Endodermal cell (in vitro differentiated cells): ENCODE results near the gene ROR1. TPM values are rescaled to one million over a fixed set of nuclear protein-coding genes. Genes with fewer than 3 reads are reported as not detected.

Source experiments
- DNase-seq: peaks from one replicate; pipeline ENCODE4 v3.0.0-alpha.2; 2017
- H3K27ac ChIP-seq: 2 replicates; pipeline ENCODE4 v1.5.1; 2013; ENCODE audit warnings: mild to moderate bottlenecking, low read depth, low read length, moderate library complexity
- H3K27me3 ChIP-seq: 2 replicates; pipeline ENCODE4 v1.6.1; 2013; ENCODE audit warnings: mild to moderate bottlenecking, low read length, moderate library complexity; ENCODE audit not compliant: insufficient read depth, control insufficient read depth, poor library complexity, severe bottlenecking
- H3K36me3 ChIP-seq: 2 replicates; pipeline ENCODE4 v1.7.0; 2013; ENCODE audit warnings: mild to moderate bottlenecking, low read length, moderate library complexity; ENCODE audit not compliant: control insufficient read depth, insufficient read depth
- H3K4me1 ChIP-seq: one replicate; pipeline ENCODE4 v1.7.0; 2013; ENCODE audit warnings: low read length; ENCODE audit not compliant: control insufficient read depth, insufficient read depth
- H3K4me3 ChIP-seq: 2 replicates; pipeline ENCODE4 v1.5.1; 2013; ENCODE audit warnings: mild to moderate bottlenecking, low read length, moderate library complexity
- H3K9ac ChIP-seq: 2 replicates; pipeline ENCODE4 v1.6.1; 2013; ENCODE audit warnings: mild to moderate bottlenecking, low read length, moderate library complexity; ENCODE audit not compliant: poor library complexity, severe bottlenecking; ENCODE audit errors: extremely low read depth
- H3K9me3 ChIP-seq: 2 replicates; pipeline ENCODE4 v1.6.1; 2013; ENCODE audit warnings: mild to moderate bottlenecking, low read length, moderate library complexity; ENCODE audit not compliant: control insufficient read depth
- H3K27ac Mint-ChIP-seq: 2 replicates; pipeline ENCODE4 v1.8.0; 2020; ENCODE audit warnings: mixed read lengths
- H3K27me3 Mint-ChIP-seq: 2 replicates; pipeline ENCODE4 v1.8.0; 2021; ENCODE audit warnings: mild to moderate bottlenecking, mixed read lengths; ENCODE audit not compliant: insufficient read depth
- H3K36me3 Mint-ChIP-seq: 2 replicates; pipeline ENCODE4 v1.8.0; 2020; ENCODE audit warnings: low read depth, mixed read lengths
- H3K4me1 Mint-ChIP-seq: 2 replicates; pipeline ENCODE4 v1.8.0; 2020; ENCODE audit warnings: mixed read lengths
- H3K4me3 Mint-ChIP-seq: 2 replicates; pipeline ENCODE4 v1.8.0; 2020; ENCODE audit warnings: mild to moderate bottlenecking, moderate library complexity, mixed read lengths
- H3K9me3 Mint-ChIP-seq: 2 replicates; pipeline ENCODE4 v1.8.0; 2020; ENCODE audit warnings: mild to moderate bottlenecking, mixed read lengths
- CTCF ChIP-seq: fragments of 200-600 bp; sonication (generic); conservative IDR thresholded peaks from 2 replicates; pipeline ENCODE4 v1.5.0; 2021; ENCODE audit warnings: antibody characterized with exemption, mild to moderate bottlenecking
- WGBS, 2 experiments: methylation state at CpG; one replicate each; pipeline versions ENCODE4 v1.1.5 to v1.1.7; 2013; ENCODE audit warnings: missing lambda C conversion rate in 2 of 2, mixed read lengths in 1 of 2; ENCODE audit not compliant: insufficient coverage in 1 of 2, insufficient read length in 1 of 2; 5-methylcytosine and 5-hydroxymethylcytosine counted together
- total RNA-seq, 2 donors: library from RNA; stranded (reverse); fragmentation: NEBNext Ultra II Directional in 1 of 2; extraction: Animal tissue kit (Norgen Biotek cat#: 25700) in 1 of 2; gene quantifications; 2 replicates in 1 of 2; 3 replicates in 1 of 2; pipeline ENCODE4 v1.2.1, GENCODE V29; 2021

Gene ROR1
- total RNA-seq, 2 donors from 2014 or later: 77.4 to 77.9 TPM

- Mint-ChIP-seq H3K4me1 (peaks cover 29% of the 10 kb centered on the region), H3K36me3 (peaks cover 11% of the 10 kb centered on the region), H3K9me3 (peaks cover 3% of the 10 kb centered on the region), H3K27me3 (no peaks in the 10 kb centered on the region), H3K27ac (no peak overlapping the region), H3K4me3 (no peak overlapping the region)
- 94% methylated on average over 2 of the region's 2 CpGs; no CpG with 5 or more reads in 1 of the 2 experiments for WGBS, 2 experiments
- Histone ChIP-seq H3K4me1 (peaks cover 11% of the 10 kb centered on the region), H3K9ac (no peak overlapping the region), H3K27ac (no peak overlapping the region), H3K4me3 (no peak overlapping the region), H3K9me3 (no peaks in the 10 kb centered on the region), H3K36me3 (peaks cover 5% of the 10 kb centered on the region), H3K27me3 (no peaks in the 10 kb centered on the region)
- TF ChIP-seq CTCF: no peak
- DNase-seq: no peak
These were observed 227.2 kb downstream of the ROR1 start for GRCh38 chr1:64001038-64001437.

GRCh38 chr1:64004451-64005025 lies 230.7 kb downstream of the ROR1 start:
- Histone ChIP-seq H3K9ac (no peak overlapping the region), H3K4me3 (no peak overlapping the region), H3K4me1 (peaks cover 15% of the 10 kb centered on the region), H3K36me3 (peaks cover 5% of the 10 kb centered on the region), H3K27me3 (no peaks in the 10 kb centered on the region), H3K27ac (no peak overlapping the region), H3K9me3 (no peaks in the 10 kb centered on the region)
- Mint-ChIP-seq H3K4me3 (no peak overlapping the region), H3K4me1 (peaks cover 30% of the 10 kb centered on the region), H3K27me3 (no peaks in the 10 kb centered on the region), H3K27ac (no peak overlapping the region), H3K36me3 (peaks cover 11% of the 10 kb centered on the region), H3K9me3 (peaks cover 3% of the 10 kb centered on the region)
- DNase-seq: peak; percentile 53
- 80 to 89% methylated on average over 4 to 8 of the region's 8 CpGs for WGBS, 2 experiments
- TF ChIP-seq CTCF: no peak

- no peak overlapping the region for H3K27ac ChIP-seq
- no peak for DNase-seq
- Mint-ChIP-seq H3K36me3 (peaks cover 19% of the 10 kb centered on the region), H3K4me1 (peaks cover 30% of the 10 kb centered on the region), H3K27ac (no peak overlapping the region), H3K27me3 (no peaks in the 10 kb centered on the region), H3K9me3 (peaks cover 3% of the 10 kb centered on the region), H3K4me3 (no peak overlapping the region)
- WGBS, 2 experiments: 83 to 86% methylated on average over 2 to 3 of the region's 3 CpGs
- peaks cover 4% of the 10 kb centered on the region for H3K36me3 ChIP-seq
- H3K9ac ChIP-seq: no peak overlapping the region
- no peaks in the 10 kb centered on the region for H3K27me3 ChIP-seq
- H3K9me3 ChIP-seq: no peaks in the 10 kb centered on the region
- peaks cover 15% of the 10 kb centered on the region for H3K4me1 ChIP-seq
- TF ChIP-seq CTCF: no peak
- no peak overlapping the region for H3K4me3 ChIP-seq
These were observed 232.0 kb downstream of the ROR1 start for GRCh38 chr1:64005801-64006200.
